OCI-LY7 (cell line): ENCODE results near the gene LMX1A. TPM values are rescaled to one million over a fixed set of nuclear protein-coding genes. Genes with fewer than 3 reads are reported as not detected.

Experiments
- BruUV-seq: library from RNA; stranded (reverse); fragments of 400-500 nt; replicated peaks from 2 replicates; lab custom pipeline; 2021; lab: Mats Ljungman, UMichigan
- CTCF ChIA-PET: fragments of 300-600 bp; sonication (Branson Sonifier 250); formaldehyde crosslinking; loops from one replicate; lab custom pipeline; 2022; ENCODE audit warnings: antibody characterized with exemption; ENCODE audit not compliant: unreplicated experiment; lab: Charles Lee
- POLR2A ChIA-PET: fragments of 300-600 bp; sonication (Branson Sonifier 250); formaldehyde crosslinking; loops from one replicate; lab custom pipeline; 2022; ENCODE audit warnings: antibody characterized with exemption; lab: Charles Lee
- DNase-seq: peaks from one replicate; pipeline ENCODE4 v3.0.0-alpha.2; 2015; ENCODE audit warnings: low spot score
- H2AFZ ChIP-seq: fragments of 200-600 bp; sonication (generic), shearing (Covaris generic); 2 replicates; pipeline ENCODE4 v1.6.1; 2014; ENCODE audit warnings: mild to moderate bottlenecking, antibody characterized with exemption, low read length, moderate library complexity
- H3K27ac ChIP-seq: fragments of 200-600 bp; sonication (generic); 2 replicates; pipeline ENCODE4 v1.5.1; 2014; ENCODE audit warnings: mixed run types, low read depth, mild to moderate bottlenecking, moderate library complexity, low read length, inconsistent platforms; ENCODE audit not compliant: poor library complexity, severe bottlenecking
- H3K36me3 ChIP-seq: fragments of 200-600 bp; sonication (generic); 2 replicates; pipeline ENCODE4 v1.6.1; 2014; ENCODE audit warnings: mild to moderate bottlenecking, antibody characterized with exemption, low read length, moderate library complexity, mixed read lengths; ENCODE audit not compliant: insufficient read depth
- H3K4me1 ChIP-seq: fragments of 200-600 bp; sonication (generic); 2 replicates; pipeline ENCODE4 v1.5.1; 2014; ENCODE audit warnings: mild to moderate bottlenecking, low read length; ENCODE audit not compliant: insufficient read depth, poor library complexity, severe bottlenecking
- H3K4me2 ChIP-seq: fragments of 200-600 bp; sonication (generic); 2 replicates; pipeline ENCODE4 v1.6.1; 2014; ENCODE audit warnings: mild to moderate bottlenecking, low read length
- H3K4me3 ChIP-seq: fragments of 200-600 bp; sonication (generic); 2 replicates; pipeline ENCODE4 v1.5.1; 2014; ENCODE audit warnings: mild to moderate bottlenecking, low read depth, low read length; ENCODE audit not compliant: poor library complexity, severe bottlenecking
- H3K79me2 ChIP-seq: fragments of 200-600 bp; sonication (generic); 2 replicates; pipeline ENCODE4 v1.6.1; 2016; ENCODE audit warnings: low read depth, mild to moderate bottlenecking, low read length, moderate library complexity, mixed read lengths; ENCODE audit not compliant: insufficient read depth
- H3K9me2 ChIP-seq: fragments of 200-600 bp; sonication (generic); 2 replicates; pipeline ENCODE4 v1.6.1; 2016; ENCODE audit warnings: mild to moderate bottlenecking, low read length, mixed read lengths; ENCODE audit not compliant: insufficient read depth
- H3K9me3 ChIP-seq: fragments of 200-600 bp; sonication (generic); 2 replicates; pipeline ENCODE4 v1.6.1; 2014; ENCODE audit warnings: mild to moderate bottlenecking, mixed run types, low read length, mixed read lengths
- H4K20me1 ChIP-seq: fragments of 200-600 bp; sonication (generic); 2 replicates; pipeline ENCODE4 v1.6.1; 2014; ENCODE audit warnings: mild to moderate bottlenecking, antibody characterized with exemption, low read length, moderate library complexity, mixed read lengths; ENCODE audit not compliant: insufficient read depth
- EZH2phosphoT487 ChIP-seq: fragments of 200-600 bp; sonication (generic); IDR thresholded peaks from 2 replicates; pipeline ENCODE4 v1.6.1; 2018; ENCODE audit warnings: low read depth, borderline replicate concordance, mild to moderate bottlenecking, mixed run types, antibody characterized with exemption, low read length, moderate library complexity, mixed read lengths
- intact Hi-C: fragments of 100-400 bp; cut with micrococcal nuclease; formaldehyde crosslinking; loops from one replicate; pipeline ENCODE4 v1.10.0; 2022; ENCODE audit not compliant: unreplicated experiment
- total RNA-seq, 2 experiments: library from RNA; depleted of rRNA in 1 of 2; stranded (reverse); fragments of >200 nt in 1 of 2; shearing (Covaris generic) in 1 of 2; gene quantifications; 2 replicates each; pipeline ENCODE4 v1.2.3, GENCODE V29; 2014 to 2022
- TF ChIP-seq, protein P1 (sequence below): fragments of 200-600 bp; sonication (generic); conservative IDR thresholded peaks from 2 replicates; pipeline ENCODE4 v1.5.1; 2014; ENCODE audit warnings: mild to moderate bottlenecking, antibody characterized with exemption, low read length, moderate library complexity, mixed read lengths

The LMX1A gene
- total RNA-seq, 2 experiments from 2014 or later = not detected

DNA sequence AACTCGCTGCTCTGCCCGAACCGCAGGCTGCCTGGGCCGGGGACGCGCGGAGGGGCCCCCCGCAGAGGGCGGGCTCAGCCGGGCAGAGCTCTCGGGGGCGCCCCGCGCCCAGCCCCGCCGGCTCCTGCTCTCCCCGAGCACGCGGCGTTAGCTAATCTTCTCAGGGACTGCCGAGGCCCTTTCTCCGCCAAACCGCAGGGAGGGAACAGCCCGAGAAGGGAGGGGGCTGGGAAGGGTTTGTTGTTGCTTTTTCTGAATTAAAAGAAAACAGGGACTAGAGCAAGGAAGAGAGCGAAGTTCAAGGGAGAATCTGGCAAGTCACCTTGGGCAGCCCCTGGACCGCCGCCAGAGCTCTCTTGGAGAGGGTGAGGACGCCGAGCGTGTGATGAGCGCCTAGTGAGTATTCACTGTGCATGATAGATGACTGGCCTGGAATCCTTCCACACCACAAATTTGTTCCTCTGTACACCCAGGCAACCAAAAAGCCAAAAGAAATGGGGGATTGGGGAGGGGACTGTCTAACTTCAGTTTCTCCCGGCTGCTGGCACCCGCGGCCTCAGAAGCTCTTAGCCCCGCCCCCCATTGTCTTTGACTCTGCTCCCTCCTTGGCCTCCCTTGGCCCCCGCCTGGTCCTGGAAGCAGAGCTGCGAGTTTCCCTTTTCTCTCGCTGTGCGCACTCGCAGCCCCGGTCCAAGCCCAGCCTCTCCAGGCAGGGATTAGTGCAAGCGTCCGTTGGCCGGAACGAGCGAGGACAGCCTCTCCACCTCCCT, 19.7 kb upstream of the LMX1A start:
- H3K9me3 ChIP-seq = no peaks in the 10 kb centered on the region
- H3K9me2 ChIP-seq = no peaks in the 10 kb centered on the region
- no peaks in the 10 kb centered on the region for H4K20me1 ChIP-seq
- no TSS peak for BruUV-seq
- no peak overlapping the region for H3K4me3 ChIP-seq
- no peaks in the 10 kb centered on the region for H3K79me2 ChIP-seq
- intact Hi-C loops = no loop called here
- POLR2A ChIA-PET = no interaction called here
- H3K4me1 ChIP-seq = no peaks in the 10 kb centered on the region
- no peak overlapping the region for H3K4me2 ChIP-seq
- H3K36me3 ChIP-seq = no peaks in the 10 kb centered on the region
- H3K27ac ChIP-seq = no peak overlapping the region
- CTCF ChIA-PET = interaction anchor here (0.5 kb wide), 1 partner anchor 12 kb away, joined by 3 read pairs; no protein-coding TSS in a partner anchor
- TF ChIP-seq, protein P1, sequence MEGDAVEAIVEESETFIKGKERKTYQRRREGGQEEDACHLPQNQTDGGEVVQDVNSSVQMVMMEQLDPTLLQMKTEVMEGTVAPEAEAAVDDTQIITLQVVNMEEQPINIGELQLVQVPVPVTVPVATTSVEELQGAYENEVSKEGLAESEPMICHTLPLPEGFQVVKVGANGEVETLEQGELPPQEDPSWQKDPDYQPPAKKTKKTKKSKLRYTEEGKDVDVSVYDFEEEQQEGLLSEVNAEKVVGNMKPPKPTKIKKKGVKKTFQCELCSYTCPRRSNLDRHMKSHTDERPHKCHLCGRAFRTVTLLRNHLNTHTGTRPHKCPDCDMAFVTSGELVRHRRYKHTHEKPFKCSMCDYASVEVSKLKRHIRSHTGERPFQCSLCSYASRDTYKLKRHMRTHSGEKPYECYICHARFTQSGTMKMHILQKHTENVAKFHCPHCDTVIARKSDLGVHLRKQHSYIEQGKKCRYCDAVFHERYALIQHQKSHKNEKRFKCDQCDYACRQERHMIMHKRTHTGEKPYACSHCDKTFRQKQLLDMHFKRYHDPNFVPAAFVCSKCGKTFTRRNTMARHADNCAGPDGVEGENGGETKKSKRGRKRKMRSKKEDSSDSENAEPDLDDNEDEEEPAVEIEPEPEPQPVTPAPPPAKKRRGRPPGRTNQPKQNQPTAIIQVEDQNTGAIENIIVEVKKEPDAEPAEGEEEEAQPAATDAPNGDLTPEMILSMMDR = no peak
- no peak for DNase-seq
- H2AFZ ChIP-seq = no peak overlapping the region

DNA sequence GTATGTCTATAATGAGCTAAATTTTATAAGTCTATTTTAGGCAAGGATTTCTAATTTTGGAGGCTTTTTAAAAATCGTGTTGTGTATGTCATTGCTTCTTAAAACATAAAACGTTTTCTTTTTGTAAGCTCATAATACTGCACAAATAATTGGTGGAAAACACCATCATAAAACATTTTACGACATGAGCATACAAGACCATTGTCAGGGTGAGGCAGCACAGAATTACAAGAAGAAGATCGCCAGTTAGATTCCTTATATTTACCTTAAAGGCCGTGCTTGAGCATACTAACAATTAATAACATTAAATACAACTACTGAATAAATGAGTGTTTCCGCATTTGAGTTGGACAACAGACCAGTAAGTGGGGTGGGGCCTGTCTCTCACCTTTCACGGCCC, 19.1 kb upstream of the LMX1A start:
- H4K20me1 ChIP-seq = no peaks in the 10 kb centered on the region
- ChIA-PET CTCF (interaction anchor here (0.5 kb wide), 1 partner anchor 13 kb away, joined by 3 read pairs; no protein-coding TSS in a partner anchor), POLR2A (interaction anchor here (0.6 kb wide), 1 partner anchor 19 kb away, joined by 5 read pairs; no protein-coding TSS in a partner anchor)
- TF ChIP-seq, protein P1 = no peak
- TF ChIP-seq EZH2phosphoT487 = no peak
- H3K9me3 ChIP-seq = no peaks in the 10 kb centered on the region
- H3K27ac ChIP-seq = no peak overlapping the region
- H3K4me1 ChIP-seq = no peaks in the 10 kb centered on the region
- no peak for DNase-seq
- H3K9me2 ChIP-seq = no peaks in the 10 kb centered on the region
- intact Hi-C loops = no loop called here
- H3K79me2 ChIP-seq = no peaks in the 10 kb centered on the region
- H3K4me2 ChIP-seq = no peak overlapping the region
- no peak overlapping the region for H3K4me3 ChIP-seq
- no peak overlapping the region for H2AFZ ChIP-seq
- H3K36me3 ChIP-seq = no peaks in the 10 kb centered on the region
- BruUV-seq = no TSS peak

DNA sequence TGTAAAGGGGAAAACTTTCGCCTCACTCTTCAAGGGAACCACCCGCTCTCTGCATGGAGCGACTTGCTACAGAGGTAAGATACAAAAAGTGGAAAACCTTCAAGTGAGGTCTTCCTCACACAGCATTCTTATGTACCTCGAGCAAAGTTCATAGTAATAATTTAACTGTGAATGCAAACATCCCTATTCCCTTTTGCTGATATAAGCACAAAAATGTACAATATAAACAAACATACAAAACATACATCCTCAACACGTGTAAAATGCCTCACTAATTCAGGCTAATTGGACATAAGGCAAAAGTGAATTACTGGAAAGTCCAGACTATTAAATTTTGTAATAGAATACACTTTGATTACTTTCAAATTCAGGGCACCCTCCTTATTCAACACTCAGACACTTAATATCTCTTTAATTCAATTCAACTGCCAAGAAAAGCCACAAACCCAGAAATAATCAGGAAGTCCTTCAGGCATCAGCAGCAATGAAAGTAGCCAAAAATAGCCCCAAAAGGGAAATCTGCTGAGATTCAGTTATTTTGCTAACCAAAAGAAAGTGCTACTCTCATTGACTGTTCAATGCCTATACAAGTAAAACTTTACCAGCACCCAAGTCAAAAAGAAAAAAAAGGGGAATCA, 15.2 kb upstream of the LMX1A start:
- H3K4me3 ChIP-seq = no peak overlapping the region
- DNase-seq = no peak
- no peak overlapping the region for H2AFZ ChIP-seq
- no peaks in the 10 kb centered on the region for H3K9me3 ChIP-seq
- H3K36me3 ChIP-seq = no peaks in the 10 kb centered on the region
- H3K4me2 ChIP-seq = no peak overlapping the region
- H3K9me2 ChIP-seq = no peaks in the 10 kb centered on the region
- no peaks in the 10 kb centered on the region for H3K4me1 ChIP-seq
- intact Hi-C loops = no loop called here
- TF ChIP-seq, protein P1 = no peak
- no peak for TF ChIP-seq EZH2phosphoT487
- H3K79me2 ChIP-seq = no peaks in the 10 kb centered on the region
- POLR2A ChIA-PET = no interaction called here
- CTCF ChIA-PET = no interaction called here
- H3K27ac ChIP-seq = no peak overlapping the region
- no TSS peak for BruUV-seq
- H4K20me1 ChIP-seq = no peaks in the 10 kb centered on the region
